Lung (tissue), 12 donors: ENCODE measurements around the gene RCVRN. TPM values are rescaled to one million over a fixed set of nuclear protein-coding genes. Genes with fewer than 3 reads are reported as not detected.

ENCODE experiments used
- ATAC-seq: fragments of 200-7000 bp; cut with Tn5 transposase; one replicate; pipeline ENCODE4 v1.9.1; 2020; ENCODE audit warnings: moderate number of reproducible peaks; ENCODE audit not compliant: insufficient read depth, low FRiP score
- DNase-seq, 3 donors: peaks; one replicate each; pipeline ENCODE4 v3.0.0-alpha.2; 2013 to 2017
- H3K27ac ChIP-seq, 2 donors: one replicate each; pipeline ENCODE4 v1.5.1; 2013; ENCODE audit warnings: mild to moderate bottlenecking in 2 of 2, moderate library complexity in 2 of 2, control low read depth in 1 of 2, inconsistent platforms in 1 of 2, low read depth in 1 of 2, low read length in 1 of 2
- H3K27me3 ChIP-seq, 3 donors: one replicate each; pipeline ENCODE4 v1.5.1; 2013; ENCODE audit warnings: low read length in 2 of 3; ENCODE audit not compliant: control insufficient read depth in 3 of 3, insufficient read depth in 3 of 3
- H3K36me3 ChIP-seq, 4 donors: one replicate each; pipeline ENCODE4 v1.5.1; 2013; ENCODE audit warnings: low read length in 4 of 4, mild to moderate bottlenecking in 1 of 4, moderate library complexity in 1 of 4; ENCODE audit not compliant: control insufficient read depth in 4 of 4, insufficient read depth in 4 of 4
- H3K4me1 ChIP-seq, 5 donors: one replicate each; pipeline ENCODE4 v1.5.1; 2013; ENCODE audit warnings: low read length in 5 of 5, mild to moderate bottlenecking in 2 of 5, moderate library complexity in 1 of 5; ENCODE audit not compliant: control insufficient read depth in 5 of 5, insufficient read depth in 5 of 5
- H3K4me3 ChIP-seq: one replicate; pipeline ENCODE4 v1.5.1; 2013; ENCODE audit warnings: mild to moderate bottlenecking, control low read depth, moderate library complexity
- H3K9ac ChIP-seq, 2 donors: one replicate each; pipeline ENCODE4 v1.5.1; 2013; ENCODE audit warnings: low read length in 2 of 2, control low read depth in 1 of 2; ENCODE audit not compliant: insufficient read depth in 1 of 2
- H3K9me3 ChIP-seq, 4 donors: one replicate each; pipeline ENCODE4 v1.5.1; 2013; ENCODE audit warnings: low read length in 3 of 4, mild to moderate bottlenecking in 1 of 4, moderate library complexity in 1 of 4; ENCODE audit not compliant: control insufficient read depth in 4 of 4, insufficient read depth in 3 of 4
- WGBS, 2 donors: extraction: QIAGEN DNeasy Blood & Tissue Kit; methylation state at CpG; one replicate each; pipeline ENCODE4 v1.1.7; 2013; 5-methylcytosine and 5-hydroxymethylcytosine counted together
- polyA plus RNA-seq, 2 donors: library from polyadenylated mRNA; stranded (reverse); fragments of 200-250 nt; gene quantifications; one replicate each; pipeline ENCODE4 v1.2.1, GENCODE V29; 2013
- total RNA-seq, 2 donors: library from RNA; depleted of rRNA in 1 of 2; stranded (reverse); fragments of >200 nt in 1 of 2; gene quantifications; one replicate each; pipeline ENCODE4 v1.2.1, GENCODE V29; 2014 to 2021
- TF ChIP-seq, protein P1 (sequence below): IDR thresholded peaks from 2 replicates; pipeline ENCODE4 v1.5.1; 2012; ENCODE audit warnings: mild to moderate bottlenecking; ENCODE audit errors: control extremely low read depth, extremely low read depth
- donor health status: control.
- donor health status: control.
- donor health status: Bipolar disorder and iron deficiency.
- donor health status: healthy.
- donor health status: DM: yes; HTN: yes; CAD: no.

The RCVRN gene
- total and polyA plus RNA-seq, 4 donors = 0.09 to 0.31 (median 0.24) TPM; not detected in 1

GRCh38 chr17:9941305-9941704 is 36.2 kb upstream of the RCVRN start:
- ATAC-seq = no peak
- H3K36me3 ChIP-seq = peaks cover 0 to 33% (median 18%) of the 10 kb centered on the region in 4 donors
- H3K4me3 ChIP-seq = no peak overlapping the region
- H3K9me3 ChIP-seq = peaks cover 0 to 4% (median 1%) of the 10 kb centered on the region in 4 donors
- WGBS, 2 donors = 88 to 94% methylated on average over 13 of the region's 13 CpGs
- H3K27me3 ChIP-seq = no peaks in the 10 kb centered on the region
- no peak overlapping the region for H3K9ac ChIP-seq
- TF ChIP-seq, protein P1, sequence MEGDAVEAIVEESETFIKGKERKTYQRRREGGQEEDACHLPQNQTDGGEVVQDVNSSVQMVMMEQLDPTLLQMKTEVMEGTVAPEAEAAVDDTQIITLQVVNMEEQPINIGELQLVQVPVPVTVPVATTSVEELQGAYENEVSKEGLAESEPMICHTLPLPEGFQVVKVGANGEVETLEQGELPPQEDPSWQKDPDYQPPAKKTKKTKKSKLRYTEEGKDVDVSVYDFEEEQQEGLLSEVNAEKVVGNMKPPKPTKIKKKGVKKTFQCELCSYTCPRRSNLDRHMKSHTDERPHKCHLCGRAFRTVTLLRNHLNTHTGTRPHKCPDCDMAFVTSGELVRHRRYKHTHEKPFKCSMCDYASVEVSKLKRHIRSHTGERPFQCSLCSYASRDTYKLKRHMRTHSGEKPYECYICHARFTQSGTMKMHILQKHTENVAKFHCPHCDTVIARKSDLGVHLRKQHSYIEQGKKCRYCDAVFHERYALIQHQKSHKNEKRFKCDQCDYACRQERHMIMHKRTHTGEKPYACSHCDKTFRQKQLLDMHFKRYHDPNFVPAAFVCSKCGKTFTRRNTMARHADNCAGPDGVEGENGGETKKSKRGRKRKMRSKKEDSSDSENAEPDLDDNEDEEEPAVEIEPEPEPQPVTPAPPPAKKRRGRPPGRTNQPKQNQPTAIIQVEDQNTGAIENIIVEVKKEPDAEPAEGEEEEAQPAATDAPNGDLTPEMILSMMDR = no peak
- H3K4me1 ChIP-seq = peaks cover 0 to 8% (median 4%) of the 10 kb centered on the region in 5 donors
- H3K27ac ChIP-seq = no peak overlapping the region
- DNase-seq = no peak

GRCh38 chr17:9940841-9941240 is 35.8 kb upstream of the RCVRN start:
- ATAC-seq (no peak), DNase-seq (no peak)
- Histone ChIP-seq H3K27ac (no peak overlapping the region), H3K4me1 (peaks cover 0 to 8% (median 4%) of the 10 kb centered on the region in 5 donors), H3K9ac (no peak overlapping the region), H3K27me3 (no peaks in the 10 kb centered on the region), H3K9me3 (peaks cover 0 to 4% (median 1%) of the 10 kb centered on the region in 4 donors), H3K36me3 (peaks cover 0 to 36% (median 19%) of the 10 kb centered on the region in 4 donors), H3K4me3 (no peak overlapping the region)
- TF ChIP-seq, protein P1 = no peak
- 78 to 91% methylated on average over 9 of the region's 9 CpGs for WGBS, 2 donors

DNA sequence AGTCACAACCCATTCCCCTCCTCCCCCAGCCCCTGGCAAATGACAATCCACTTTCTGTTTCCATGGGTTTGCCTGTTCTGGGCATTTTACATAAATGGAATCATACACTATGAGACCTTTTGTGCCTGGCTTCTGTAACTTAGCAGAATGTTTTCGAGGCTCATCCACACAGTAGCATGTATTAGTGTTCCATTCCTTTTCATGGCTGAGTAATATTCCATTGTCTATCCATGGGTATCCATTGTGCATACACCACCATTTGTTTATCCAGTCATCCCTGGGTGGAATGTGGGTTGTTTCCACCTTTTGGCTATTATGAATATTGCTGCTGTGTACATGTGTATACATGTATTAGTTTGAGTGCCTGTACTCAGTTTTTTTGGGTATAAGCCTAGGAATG is 33.7 kb upstream of the RCVRN start:
- DNase-seq = no peak
- no peak for ATAC-seq

More for the DNA sequence above, 33.7 kb upstream of the RCVRN start:
- peaks cover 0 to 8% (median 4%) of the 10 kb centered on the region in 5 donors for H3K4me1 ChIP-seq
- H3K9ac ChIP-seq = no peak overlapping the region
- no peak overlapping the region for H3K27ac ChIP-seq
- H3K4me3 ChIP-seq = no peak overlapping the region
- TF ChIP-seq, protein P1 = no peak
- peaks cover 0 to 4% (median 1%) of the 10 kb centered on the region in 4 donors for H3K9me3 ChIP-seq
- WGBS, 2 donors = 81 to 100% methylated on average over 1 of the region's 1 CpG
- peaks cover 0 to 39% (median 20%) of the 10 kb centered on the region in 4 donors for H3K36me3 ChIP-seq
- H3K27me3 ChIP-seq = no peaks in the 10 kb centered on the region
